ENCODE measurements around the gene CPNE6. TPM values are rescaled to one million over a fixed set of nuclear protein-coding genes. Genes with fewer than 3 reads are reported as not detected.

CPNE6 gene
- total RNA-seq, 1 experiment from 2014 or later = not detected

DNA sequence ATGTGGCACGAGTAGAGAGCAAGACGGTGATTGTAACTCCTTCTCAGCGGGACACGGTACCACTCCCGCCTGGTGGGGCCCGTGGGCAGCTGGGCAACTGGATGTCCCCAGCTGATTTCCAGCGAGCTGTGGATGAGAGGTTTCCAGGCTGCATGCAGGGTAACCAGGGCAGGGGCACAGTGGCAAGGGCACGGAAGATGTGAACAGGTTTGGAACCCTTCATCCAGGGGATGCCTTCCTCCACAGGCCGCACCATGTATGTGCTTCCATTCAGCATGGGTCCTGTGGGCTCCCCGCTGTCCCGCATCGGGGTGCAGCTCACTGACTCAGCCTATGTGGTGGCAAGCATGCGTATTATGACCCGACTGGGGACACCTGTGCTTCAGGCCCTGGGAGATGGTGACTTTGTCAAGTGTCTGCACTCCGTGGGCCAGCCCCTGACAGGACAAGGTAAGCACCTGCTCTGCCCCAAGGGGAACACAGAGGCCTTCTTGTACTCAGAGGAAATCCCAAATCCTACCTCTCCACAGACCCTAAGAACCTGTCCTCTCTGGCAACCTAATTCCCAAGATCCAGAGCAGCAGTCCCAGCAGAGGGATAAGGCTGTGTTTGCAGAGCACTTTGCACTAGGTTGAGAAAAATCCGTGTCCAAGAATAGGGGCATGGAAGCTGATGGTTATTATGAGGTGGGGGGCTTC lies 27.0 kb downstream of the CPNE6 start:
- Histone ChIP-seq H3K4me3 (ENCODE audit: low read depth, low read length, poor library complexity, severe bottlenecking) (no peak overlapping the region), H3K27ac (ENCODE audit: low read depth, low read length, poor library complexity, severe bottlenecking) (no peak overlapping the region), H3K4me1 (ENCODE audit: insufficient read depth, low read length, poor library complexity, severe bottlenecking) (peaks cover 9% of the 10 kb centered on the region), H3K36me3 (ENCODE audit: insufficient read depth, low read length, poor library complexity, severe bottlenecking) (peaks cover 25% of the 10 kb centered on the region), H3K27me3 (replicated peaks; ENCODE audit: insufficient read depth, low read depth, low read length, poor library complexity) (no peaks in the 10 kb centered on the region), H3K9me3 (ENCODE audit: low read depth, low read length, poor library complexity, severe bottlenecking) (no peaks in the 10 kb centered on the region)
- no TSS peak for BruUV-seq (replicated peaks)
- TF ChIP-seq EZH2 (IDR thresholded peaks at IDR 0.05; ENCODE audit: borderline replicate concordance, low read depth, low read length, poor library complexity, severe bottlenecking) = no peak
- TF ChIP-seq, protein P1, sequence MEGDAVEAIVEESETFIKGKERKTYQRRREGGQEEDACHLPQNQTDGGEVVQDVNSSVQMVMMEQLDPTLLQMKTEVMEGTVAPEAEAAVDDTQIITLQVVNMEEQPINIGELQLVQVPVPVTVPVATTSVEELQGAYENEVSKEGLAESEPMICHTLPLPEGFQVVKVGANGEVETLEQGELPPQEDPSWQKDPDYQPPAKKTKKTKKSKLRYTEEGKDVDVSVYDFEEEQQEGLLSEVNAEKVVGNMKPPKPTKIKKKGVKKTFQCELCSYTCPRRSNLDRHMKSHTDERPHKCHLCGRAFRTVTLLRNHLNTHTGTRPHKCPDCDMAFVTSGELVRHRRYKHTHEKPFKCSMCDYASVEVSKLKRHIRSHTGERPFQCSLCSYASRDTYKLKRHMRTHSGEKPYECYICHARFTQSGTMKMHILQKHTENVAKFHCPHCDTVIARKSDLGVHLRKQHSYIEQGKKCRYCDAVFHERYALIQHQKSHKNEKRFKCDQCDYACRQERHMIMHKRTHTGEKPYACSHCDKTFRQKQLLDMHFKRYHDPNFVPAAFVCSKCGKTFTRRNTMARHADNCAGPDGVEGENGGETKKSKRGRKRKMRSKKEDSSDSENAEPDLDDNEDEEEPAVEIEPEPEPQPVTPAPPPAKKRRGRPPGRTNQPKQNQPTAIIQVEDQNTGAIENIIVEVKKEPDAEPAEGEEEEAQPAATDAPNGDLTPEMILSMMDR (conservative IDR thresholded peaks at IDR 0.05; ENCODE audit: low read depth, low read length) = no peak
- CTCF ChIA-PET = no interaction called here
- POLR2A ChIA-PET (ENCODE audit: low non-redundant PET) = no interaction called here
- DNase-seq (ENCODE audit: low spot score) = no peak
- intact Hi-C loops (cut with micrococcal nuclease; ENCODE audit: unreplicated experiment) = no loop called here

DNA sequence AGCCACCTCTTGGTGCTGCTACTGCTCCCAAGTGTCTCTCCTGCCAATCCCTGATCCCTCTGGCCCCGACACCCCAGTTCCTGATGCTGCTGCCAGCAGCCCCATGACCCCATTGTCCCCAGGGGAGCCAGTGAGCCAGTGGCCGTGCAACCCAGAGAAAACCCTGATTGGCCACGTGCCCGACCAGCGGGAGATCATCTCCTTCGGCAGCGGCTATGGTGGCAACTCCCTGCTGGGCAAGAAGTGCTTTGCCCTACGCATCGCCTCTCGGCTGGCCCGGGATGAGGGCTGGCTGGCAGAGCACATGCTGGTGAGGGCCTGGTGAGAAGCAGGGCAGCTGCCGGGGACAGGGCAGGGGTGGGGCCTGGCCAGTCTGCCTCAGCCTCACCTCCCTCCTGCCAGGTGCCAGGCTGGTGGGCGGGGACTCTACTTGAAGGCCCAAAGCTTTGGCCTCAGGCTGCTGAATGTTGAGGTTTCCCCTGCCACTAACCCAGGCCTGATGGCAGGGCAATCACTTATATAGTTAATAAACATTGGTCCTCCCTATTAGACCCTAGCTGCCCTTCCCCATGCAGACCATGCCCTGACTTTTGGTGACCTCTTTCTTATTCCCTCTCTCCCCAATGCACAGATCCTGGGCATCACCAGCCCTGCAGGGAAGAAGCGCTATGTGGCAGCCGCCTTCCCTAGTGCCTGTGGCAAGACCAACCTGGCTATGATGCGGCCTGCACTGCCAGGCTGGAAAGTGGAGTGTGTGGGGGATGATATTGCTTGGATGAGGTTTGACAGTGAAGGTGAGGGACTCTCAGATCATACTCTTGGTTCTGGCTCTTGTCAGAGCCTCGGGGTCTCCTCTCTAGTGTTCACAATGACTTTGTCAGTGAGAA lies 27.8 kb downstream of the CPNE6 start:
- TF ChIP-seq, protein P1 (conservative IDR thresholded peaks at IDR 0.05; ENCODE audit: low read depth, low read length) = no peak
- no peak for TF ChIP-seq EZH2 (IDR thresholded peaks at IDR 0.05; ENCODE audit: borderline replicate concordance, low read depth, low read length, poor library complexity, severe bottlenecking)
- H3K4me1 ChIP-seq (ENCODE audit: insufficient read depth, low read length, poor library complexity, severe bottlenecking) = peaks cover 4% of the 10 kb centered on the region
- CTCF ChIA-PET = no interaction called here
- intact Hi-C loops (cut with micrococcal nuclease; ENCODE audit: unreplicated experiment) = no loop called here
- peaks cover 25% of the 10 kb centered on the region for H3K36me3 ChIP-seq (ENCODE audit: insufficient read depth, low read length, poor library complexity, severe bottlenecking)
- H3K27ac ChIP-seq (ENCODE audit: low read depth, low read length, poor library complexity, severe bottlenecking) = no peak overlapping the region
- POLR2A ChIA-PET (ENCODE audit: low non-redundant PET) = no interaction called here
- no peaks in the 10 kb centered on the region for H3K9me3 ChIP-seq (ENCODE audit: low read depth, low read length, poor library complexity, severe bottlenecking)
- no peak for DNase-seq (ENCODE audit: low spot score)
- BruUV-seq (replicated peaks) = no TSS peak
- no peaks in the 10 kb centered on the region for H3K27me3 ChIP-seq (replicated peaks; ENCODE audit: insufficient read depth, low read depth, low read length, poor library complexity)
- H3K4me3 ChIP-seq (ENCODE audit: low read depth, low read length, poor library complexity, severe bottlenecking) = no peak overlapping the region

DNA sequence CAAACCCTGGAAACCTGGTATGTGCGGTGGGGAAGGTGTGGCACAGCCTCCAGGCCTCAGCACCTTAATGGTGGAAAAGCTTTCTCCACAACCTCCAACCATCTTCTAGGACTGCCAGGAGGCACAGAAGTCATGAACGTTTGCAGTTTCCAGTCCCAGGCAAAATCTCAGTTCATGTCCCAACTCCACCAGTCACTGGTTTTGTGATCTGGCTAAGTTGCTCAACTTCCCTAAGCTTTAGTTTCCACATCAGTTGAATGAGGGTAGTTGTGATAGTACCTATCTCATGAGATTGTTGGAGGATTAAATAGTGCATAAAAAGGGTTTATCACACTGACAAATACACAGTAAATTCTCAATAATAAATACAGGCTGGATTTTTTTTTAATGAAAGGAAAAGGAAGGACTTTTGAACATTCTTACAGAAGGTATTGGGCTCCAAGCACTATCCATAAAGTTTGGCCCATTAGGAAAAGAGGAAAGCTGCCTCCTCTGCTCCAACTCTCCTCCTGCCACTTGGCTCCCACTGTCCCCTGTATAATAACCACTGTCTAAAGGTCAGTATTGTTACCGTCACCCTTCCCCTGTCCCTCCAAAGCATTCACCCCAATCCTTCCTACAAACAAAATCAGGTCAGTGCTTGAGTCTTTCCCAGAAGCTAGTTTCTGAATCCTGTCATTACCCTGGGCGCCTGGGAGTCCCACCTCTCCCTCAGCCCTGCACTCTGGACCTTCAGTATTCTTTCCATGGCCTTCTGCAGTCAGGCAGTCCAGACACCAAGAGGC lies 29.0 kb downstream of the CPNE6 start:
- ChIA-PET CTCF (no interaction called here), POLR2A (ENCODE audit: low non-redundant PET) (interaction anchor here (0.7 kb wide), 1 partner anchor 15 kb away, joined by 3 read pairs; no protein-coding TSS in a partner anchor)
- H3K4me3 ChIP-seq (ENCODE audit: low read depth, low read length, poor library complexity, severe bottlenecking) = no peak overlapping the region
- DNase-seq (ENCODE audit: low spot score) = no peak
- no peaks in the 10 kb centered on the region for H3K9me3 ChIP-seq (ENCODE audit: low read depth, low read length, poor library complexity, severe bottlenecking)
- H3K27ac ChIP-seq (ENCODE audit: low read depth, low read length, poor library complexity, severe bottlenecking) = no peak overlapping the region
- no TSS peak for BruUV-seq (replicated peaks)
- intact Hi-C loops (cut with micrococcal nuclease; ENCODE audit: unreplicated experiment) = no loop called here
- H3K27me3 ChIP-seq (replicated peaks; ENCODE audit: insufficient read depth, low read depth, low read length, poor library complexity) = no peaks in the 10 kb centered on the region
- H3K4me1 ChIP-seq (ENCODE audit: insufficient read depth, low read length, poor library complexity, severe bottlenecking) = peaks cover under 1% of the 10 kb centered on the region
- no peak for TF ChIP-seq EZH2 (IDR thresholded peaks at IDR 0.05; ENCODE audit: borderline replicate concordance, low read depth, low read length, poor library complexity, severe bottlenecking)
- TF ChIP-seq, protein P1 (conservative IDR thresholded peaks at IDR 0.05; ENCODE audit: low read depth, low read length) = no peak
- peaks cover 25% of the 10 kb centered on the region for H3K36me3 ChIP-seq (ENCODE audit: insufficient read depth, low read length, poor library complexity, severe bottlenecking)

Measured in A673 (cell line).